Activated CD4-positive, alpha-beta T cell treated with anti-CD3 and anti-CD28 coated beads, Interleukin-2, amount 50 U/mL, for 1 hour (primary cell): ENCODE data around the gene PRAC1.

Experiments used
- DNase-seq: peaks from one replicate; pipeline ENCODE4 v3.0.0-alpha.2; 2020

PRAC1 gene

GRCh38 chr17:48692049-48692448, 30.3 kb downstream of the PRAC1 start:
- no peak for DNase-seq

GRCh38 chr17:48690655-48691054, 31.7 kb downstream of the PRAC1 start:
- DNase-seq, result no peak

- no peak for DNase-seq
Measured at GRCh38 chr17:48681609-48682008, 40.7 kb downstream of the PRAC1 start.

GRCh38 chr17:48679385-48680096, 42.8 kb downstream of the PRAC1 start:
- no peak for DNase-seq

GRCh38 chr17:48678141-48678971, 44.0 kb downstream of the PRAC1 start:
- DNase-seq, result peak; percentile 69

GRCh38 chr17:48676963-48677558, 45.3 kb downstream of the PRAC1 start:
- DNase-seq, result no peak

GRCh38 chr17:48672340-48672739, 50.0 kb downstream of the PRAC1 start:
- DNase-seq, result no peak
